HepG2 (cell line): ENCODE measurements around the gene GLYATL1B. TPM values are rescaled to one million over a fixed set of nuclear protein-coding genes. Genes with fewer than 3 reads are reported as not detected.
A peak's percentile ranks its signal among the peaks of the same experiment; 100 is the strongest.

Experiments used
- ATAC-seq: fragments of 200-7000 bp; cut with Tn5 transposase; 3 replicates; pipeline ENCODE4 v1.9.1; 2020; ENCODE audit warnings: mild to moderate bottlenecking, moderate library complexity
- BruUV-seq: library from RNA; stranded (reverse); fragments of 400-500 nt; replicated peaks from 2 replicates; lab custom pipeline; 2021; lab: Mats Ljungman, UMichigan
- CTCF ChIA-PET: fragments of 300-600 bp; formaldehyde crosslinking; extraction: SDS; loops from one replicate; lab custom pipeline; 2021; ENCODE audit warnings: low total read pairs, inconsistent platforms, low intra/inter-chr PET ratio; lab: Yijun Ruan, JAX
- POLR2A ChIA-PET: fragments of 350-600 bp; sonication (Branson Sonifier 250); formaldehyde crosslinking; loops from one replicate; lab custom pipeline; 2020; ENCODE audit warnings: antibody characterized with exemption, inconsistent platforms; lab: Yijun Ruan, JAX
- DNase-seq: peaks from one replicate; pipeline ENCODE4 v3.0.0-alpha.2; 2015; ENCODE audit warnings: low spot score
- FAIRE-seq: peaks from 3 replicates; lab custom pipeline; 2011; peaks lifted over from hg19 to GRCh38; lab: Jason Lieb, UNC
- H2AFZ ChIP-seq: one replicate; pipeline ENCODE4 v1.6.1; 2011; ENCODE audit warnings: low read length, inconsistent platforms
- H3K27ac ChIP-seq: fragments of 300-600 bp; 3 replicates; pipeline ENCODE4 v1.8.0; 2011; ENCODE audit warnings: mixed run types, mild to moderate bottlenecking, mixed read lengths, low read length, inconsistent platforms; ENCODE audit not compliant: insufficient read depth; ENCODE audit errors: extremely low read length
- H3K27me3 ChIP-seq, 2 experiments: fragments of 200-600 bp in 1 of 2; 2 replicates in 1 of 2; 3 replicates in 1 of 2; pipeline versions ENCODE4 v1.6.0 to v1.8.0; 2011; ENCODE audit warnings: low read length in 2 of 2, mild to moderate bottlenecking in 2 of 2, moderate library complexity in 2 of 2, inconsistent platforms in 1 of 2; ENCODE audit not compliant: insufficient read depth in 2 of 2, control insufficient read depth in 1 of 2
- H3K36me3 ChIP-seq, 2 experiments: fragments of 200-600 bp in 1 of 2; replicated peaks in 1 of 2; 2 replicates in 1 of 2; 3 replicates in 1 of 2; pipeline versions ENCODE4 v1.5.1 to v1.8.0; 2011; ENCODE audit warnings: low read length in 2 of 2, inconsistent platforms in 1 of 2; ENCODE audit not compliant: insufficient read depth in 2 of 2, control insufficient read depth in 1 of 2
- H3K4me1 ChIP-seq: 2 replicates; pipeline ENCODE4 v1.5.1; 2012; ENCODE audit warnings: low read length, inconsistent platforms; ENCODE audit not compliant: insufficient read depth
- H3K4me2 ChIP-seq: 2 replicates; pipeline ENCODE4 v1.6.0; 2011; ENCODE audit warnings: low read depth, low read length, inconsistent platforms
- H3K4me3 ChIP-seq, 3 experiments: fragments of 200-600 bp in 1 of 3; sonication (generic), shearing (Covaris generic) in 1 of 3; replicated peaks in 1 of 3; 2 replicates each; pipeline ENCODE4 v1.5.1; 2011 to 2016; ENCODE audit warnings: low read length in 3 of 3, inconsistent platforms in 2 of 3, low read depth in 2 of 3, mild to moderate bottlenecking in 2 of 3, control low read depth in 1 of 3, mixed read lengths in 1 of 3; ENCODE audit not compliant: insufficient read depth in 1 of 3
- H3K79me2 ChIP-seq: one replicate; pipeline ENCODE4 v1.6.1; 2011; ENCODE audit warnings: low read length, inconsistent platforms; ENCODE audit not compliant: insufficient read depth
- H3K9ac ChIP-seq: 2 replicates; pipeline ENCODE4 v1.6.0; 2011; ENCODE audit warnings: mild to moderate bottlenecking, low read depth, low read length, inconsistent platforms; ENCODE audit not compliant: insufficient read depth
- H3K9me3 ChIP-seq: 2 replicates; pipeline ENCODE4 v1.5.1; 2012; ENCODE audit warnings: mild to moderate bottlenecking, low read length
- H4K20me1 ChIP-seq: 2 replicates; pipeline ENCODE4 v1.6.0; 2011; ENCODE audit warnings: inconsistent platforms, mild to moderate bottlenecking, low read length, moderate library complexity; ENCODE audit not compliant: insufficient read depth
- ELF4 ChIP-seq: sonication (generic); formaldehyde crosslinking; IDR thresholded peaks from 2 replicates; pipeline ENCODE4 v1.5.0; 2020; ENCODE audit warnings: missing genetic modification reagents, mild to moderate bottlenecking, moderate library complexity, borderline replicate concordance
- NPAS2 ChIP-seq: sonication (generic); formaldehyde crosslinking; IDR thresholded peaks from 2 replicates; pipeline ENCODE4 v1.8.0; 2022; ENCODE audit warnings: mild to moderate bottlenecking, missing genetic modification reagents, borderline replicate concordance
- RARG ChIP-seq: sonication (generic); formaldehyde crosslinking; IDR thresholded peaks from 2 replicates; pipeline ENCODE4 v1.4.0; 2020; ENCODE audit warnings: low read depth, mild to moderate bottlenecking, missing genetic modification reagents
- SALL1 ChIP-seq: sonication (generic); formaldehyde crosslinking; IDR thresholded peaks from 2 replicates; pipeline ENCODE4 v1.8.0; 2022; ENCODE audit warnings: mild to moderate bottlenecking, missing genetic modification reagents
- SIX1 ChIP-seq: sonication (generic); formaldehyde crosslinking; IDR thresholded peaks from 2 replicates; pipeline ENCODE4 v1.4.0; 2020; ENCODE audit warnings: missing genetic modification reagents, borderline replicate concordance
- SP2 ChIP-seq: sonication (generic); formaldehyde crosslinking; IDR thresholded peaks from 2 replicates; pipeline ENCODE4 v1.5.1; 2020; ENCODE audit warnings: mild to moderate bottlenecking, missing genetic modification reagents
- YEATS2 ChIP-seq: sonication (generic); formaldehyde crosslinking; IDR thresholded peaks from 2 replicates; pipeline ENCODE4 v1.4.0; 2020; ENCODE audit warnings: missing genetic modification reagents, borderline replicate concordance
- ZFP36L2 ChIP-seq: sonication (generic); formaldehyde crosslinking; IDR thresholded peaks from 2 replicates; pipeline ENCODE4 v1.4.0; 2020; ENCODE audit warnings: missing genetic modification reagents
- WGBS: methylation state at CpG from one replicate; pipeline ENCODE4 v1.1.6; 2017; ENCODE audit warnings: low lambda C conversion rate; 5-methylcytosine and 5-hydroxymethylcytosine counted together
- in situ Hi-C: cut with HindIII; loops from 2 replicates; pipeline ENCODE4 v1.10.0; 2017; ENCODE audit warnings: low pct_unique_long_range_greater_than_20kb; ENCODE audit not compliant: extremely low pct_ligation_motif_present
- intact Hi-C: fragments of 100-400 bp; cut with micrococcal nuclease; formaldehyde crosslinking; loops from one replicate; pipeline ENCODE4 v1.10.0; 2022; ENCODE audit not compliant: unreplicated experiment
- polyA plus RNA-seq, 8 experiments: library from polyadenylated mRNA; depleted of rRNA in 3 of 8; stranded (reverse) in 7 of 8; unstranded in 1 of 8; fragments of >200 nt; fragmentation: Illumina TruSeq in 4 of 8; extraction: Trizol in 4 of 8; gene quantifications; 2 replicates each; pipeline versions ENCODE4 v1.2.1 to v1.2.3, GENCODE V29; 2011 to 2016; ENCODE audit warnings: low read depth in 4 of 8, missing spikeins in 1 of 8, mixed read lengths in 1 of 8; ENCODE audit not compliant: insufficient read depth in 1 of 8
- total RNA-seq, 5 experiments: library from RNA; depleted of rRNA; stranded (reverse); fragments of >200 nt; fragmentation: Illumina TruSeq; extraction: Trizol; gene quantifications; 2 replicates each; pipeline ENCODE4 v1.2.3, GENCODE V29; 2016; ENCODE audit warnings: low read depth in 1 of 5
- TF ChIP-seq, protein P1 (sequence below): sonication (generic); formaldehyde crosslinking; IDR thresholded peaks from 2 replicates; pipeline ENCODE4 v1.5.0; 2020; ENCODE audit warnings: mild to moderate bottlenecking, missing genetic modification reagents, moderate library complexity
- TF ChIP-seq, protein P2 (sequence below): sonication (generic); formaldehyde crosslinking; IDR thresholded peaks from 2 replicates; pipeline ENCODE4 v1.4.0; 2020; ENCODE audit warnings: missing genetic modification reagents

GLYATL1B gene
- total and polyA plus RNA-seq, 2 of the 13 experiments (the other 11 are each of a cell fraction or from before 2014, with no cell fraction given) = not detected

GRCh38 chr11:59102259-59102765 lies 16.2 kb downstream of the GLYATL1B start:
- no peaks in the 10 kb centered on the region for H3K79me2 ChIP-seq
- no peaks in the 10 kb centered on the region for H3K9me3 ChIP-seq
- no peak overlapping the region for H3K9ac ChIP-seq
- H2AFZ ChIP-seq = no peak overlapping the region
- H3K27me3 ChIP-seq = no peaks in the 10 kb centered on the region
- no peak for DNase-seq
- CTCF ChIA-PET = no interaction called here
- H3K4me3 ChIP-seq = no peak overlapping the region
- ATAC-seq = no peak
- TF ChIP-seq ZFP36L2 (CRISPR knock-in tag) (no peak), NPAS2 (no peak), ELF4 (no peak)
- TF ChIP-seq, all 625 proteins: peak for 0
- POLR2A ChIA-PET = no interaction called here
- intact Hi-C loops = no loop called here
- no peak for FAIRE-seq
- BruUV-seq = no TSS peak
- WGBS = 81% methylated on average over 23 of the region's 23 CpGs
- H3K4me1 ChIP-seq = peaks cover 14% of the 10 kb centered on the region
- no peak overlapping the region for H3K27ac ChIP-seq
- no peak overlapping the region for H3K4me2 ChIP-seq
- in situ Hi-C loops = no loop called here
- H4K20me1 ChIP-seq = no peaks in the 10 kb centered on the region
- H3K36me3 ChIP-seq = no peaks in the 10 kb centered on the region

- H3K79me2 ChIP-seq = no peaks in the 10 kb centered on the region
- in situ Hi-C loops = no loop called here
- no peaks in the 10 kb centered on the region for H3K27me3 ChIP-seq
- peak within 1 kb of the TSS; percentile 100 for H3K4me2 ChIP-seq
- ATAC-seq = peak; percentile 98
- no peaks in the 10 kb centered on the region for H3K9me3 ChIP-seq
- BruUV-seq = no TSS peak
- intact Hi-C loops = no loop called here
- FAIRE-seq = peak; percentile 39
- H3K27ac ChIP-seq = peak within 1 kb of the TSS; percentile 60
- H3K4me1 ChIP-seq = peaks cover 33% of the 10 kb centered on the region
- H2AFZ ChIP-seq = peak within 1 kb of the TSS; percentile 86
- H3K4me3 ChIP-seq = peak within 1 kb of the TSS; percentile 58 to 77 (median 59)
- ChIA-PET POLR2A (interaction anchor here (0.7 to 1.6 kb wide), 4 partner anchors 29 to 80 kb away, joined by 3 to 14 read pairs (median 4); partner anchors contain the start of gene FAM111A), CTCF (interaction anchor here (1.3 kb wide), 1 partner anchor 29 kb away, joined by 4 read pairs; no protein-coding TSS in a partner anchor)
- H3K36me3 ChIP-seq = no peaks in the 10 kb centered on the region
- no peaks in the 10 kb centered on the region for H4K20me1 ChIP-seq
- DNase-seq = peak; percentile 94
- under 1% methylated on average over 34 of the region's 64 CpGs for WGBS
- H3K9ac ChIP-seq = peak within 1 kb of the TSS; percentile 65
- TF ChIP-seq RARG (CRISPR knock-in tag) (no peak), YEATS2 (CRISPR knock-in tag) (0 out of 2 replicates have a peak, but pooled peaks have one; percentile 37), SALL1 (CRISPR knock-in tag) (0 out of 2 replicates have a peak, but pooled peaks have one; percentile 3), SP2 (peak; percentile 89), SIX1 (no peak)
- TF ChIP-seq, protein P1, sequence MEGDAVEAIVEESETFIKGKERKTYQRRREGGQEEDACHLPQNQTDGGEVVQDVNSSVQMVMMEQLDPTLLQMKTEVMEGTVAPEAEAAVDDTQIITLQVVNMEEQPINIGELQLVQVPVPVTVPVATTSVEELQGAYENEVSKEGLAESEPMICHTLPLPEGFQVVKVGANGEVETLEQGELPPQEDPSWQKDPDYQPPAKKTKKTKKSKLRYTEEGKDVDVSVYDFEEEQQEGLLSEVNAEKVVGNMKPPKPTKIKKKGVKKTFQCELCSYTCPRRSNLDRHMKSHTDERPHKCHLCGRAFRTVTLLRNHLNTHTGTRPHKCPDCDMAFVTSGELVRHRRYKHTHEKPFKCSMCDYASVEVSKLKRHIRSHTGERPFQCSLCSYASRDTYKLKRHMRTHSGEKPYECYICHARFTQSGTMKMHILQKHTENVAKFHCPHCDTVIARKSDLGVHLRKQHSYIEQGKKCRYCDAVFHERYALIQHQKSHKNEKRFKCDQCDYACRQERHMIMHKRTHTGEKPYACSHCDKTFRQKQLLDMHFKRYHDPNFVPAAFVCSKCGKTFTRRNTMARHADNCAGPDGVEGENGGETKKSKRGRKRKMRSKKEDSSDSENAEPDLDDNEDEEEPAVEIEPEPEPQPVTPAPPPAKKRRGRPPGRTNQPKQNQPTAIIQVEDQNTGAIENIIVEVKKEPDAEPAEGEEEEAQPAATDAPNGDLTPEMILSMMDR (CRISPR knock-in tag) = 0 out of 2 replicates have a peak, but pooled peaks have one; percentile 9
- TF ChIP-seq, protein P2, sequence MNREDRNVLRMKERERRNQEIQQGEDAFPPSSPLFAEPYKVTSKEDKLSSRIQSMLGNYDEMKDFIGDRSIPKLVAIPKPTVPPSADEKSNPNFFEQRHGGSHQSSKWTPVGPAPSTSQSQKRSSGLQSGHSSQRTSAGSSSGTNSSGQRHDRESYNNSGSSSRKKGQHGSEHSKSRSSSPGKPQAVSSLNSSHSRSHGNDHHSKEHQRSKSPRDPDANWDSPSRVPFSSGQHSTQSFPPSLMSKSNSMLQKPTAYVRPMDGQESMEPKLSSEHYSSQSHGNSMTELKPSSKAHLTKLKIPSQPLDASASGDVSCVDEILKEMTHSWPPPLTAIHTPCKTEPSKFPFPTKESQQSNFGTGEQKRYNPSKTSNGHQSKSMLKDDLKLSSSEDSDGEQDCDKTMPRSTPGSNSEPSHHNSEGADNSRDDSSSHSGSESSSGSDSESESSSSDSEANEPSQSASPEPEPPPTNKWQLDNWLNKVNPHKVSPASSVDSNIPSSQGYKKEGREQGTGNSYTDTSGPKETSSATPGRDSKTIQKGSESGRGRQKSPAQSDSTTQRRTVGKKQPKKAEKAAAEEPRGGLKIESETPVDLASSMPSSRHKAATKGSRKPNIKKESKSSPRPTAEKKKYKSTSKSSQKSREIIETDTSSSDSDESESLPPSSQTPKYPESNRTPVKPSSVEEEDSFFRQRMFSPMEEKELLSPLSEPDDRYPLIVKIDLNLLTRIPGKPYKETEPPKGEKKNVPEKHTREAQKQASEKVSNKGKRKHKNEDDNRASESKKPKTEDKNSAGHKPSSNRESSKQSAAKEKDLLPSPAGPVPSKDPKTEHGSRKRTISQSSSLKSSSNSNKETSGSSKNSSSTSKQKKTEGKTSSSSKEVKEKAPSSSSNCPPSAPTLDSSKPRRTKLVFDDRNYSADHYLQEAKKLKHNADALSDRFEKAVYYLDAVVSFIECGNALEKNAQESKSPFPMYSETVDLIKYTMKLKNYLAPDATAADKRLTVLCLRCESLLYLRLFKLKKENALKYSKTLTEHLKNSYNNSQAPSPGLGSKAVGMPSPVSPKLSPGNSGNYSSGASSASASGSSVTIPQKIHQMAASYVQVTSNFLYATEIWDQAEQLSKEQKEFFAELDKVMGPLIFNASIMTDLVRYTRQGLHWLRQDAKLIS (CRISPR knock-in tag) = no peak
These were observed 20.5 kb downstream of the GLYATL1B start, which contains the start of gene FAM111B for GRCh38 chr11:59106363-59107336. FAM111B (plus strand) TSS chr11:59107237; CDS start chr11:59109626, 2,389 bp downstream.
